HTR-8/SVneo (cell line): ENCODE data around the gene PAN2.
"Not testable (repeated sequence)": the region's sequence is repeated elsewhere in the genome, so short reads cannot be mapped to it uniquely, and the experiment has no call there.

Source experiments
- DNase-seq: peaks from one replicate; pipeline ENCODE4 v3.0.0; 2011; ENCODE audit warnings: low spot score, mixed read lengths; ENCODE audit not compliant: insufficient read length
- FAIRE-seq: peaks from 2 replicates; lab custom pipeline; 2011; peaks lifted over from hg19 to GRCh38; lab: Jason Lieb, UNC

PAN2 gene

GRCh38 chr12:56315622-56316473 lies 18.0 kb downstream of the PAN2 start, which contains the start of gene CNPY2:
Gene CNPY2, minus strand, starts transcription at chr12:56315988. Its CDS starts 771 bp downstream, at chr12:56315217.
- FAIRE-seq: peak; percentile 79

GRCh38 chr12:56315249-56315621 lies 18.6 kb downstream of the PAN2 start:
- FAIRE-seq: no peak
- no peak for DNase-seq

More at GRCh38 chr12:56315622-56316473, 18.0 kb downstream of the PAN2 start, which contains the start of gene CNPY2:
- DNase-seq: peak; percentile 98

GRCh38 chr12:56311003-56311402 lies 22.8 kb downstream of the PAN2 start:
- DNase-seq: no peak
- no peak for FAIRE-seq

- no peak for FAIRE-seq
Observed at GRCh38 chr12:56308714-56309113, 25.1 kb downstream of the PAN2 start.

GRCh38 chr12:56307221-56307965 lies 26.4 kb downstream of the PAN2 start:
- FAIRE-seq: no peak
- DNase-seq: no peak

More at GRCh38 chr12:56308714-56309113, 25.1 kb downstream of the PAN2 start:
- DNase-seq: no peak

GRCh38 chr12:56304872-56305590 lies 28.8 kb downstream of the PAN2 start:
- no peak for FAIRE-seq

GRCh38 chr12:56304276-56304675 lies 29.5 kb downstream of the PAN2 start:
- DNase-seq (no peak), FAIRE-seq (no peak)

More at GRCh38 chr12:56304872-56305590, 28.8 kb downstream of the PAN2 start:
- DNase-seq: no peak

- FAIRE-seq (no peak), DNase-seq (no peak)
Observed at GRCh38 chr12:56300644-56301464, 32.9 kb downstream of the PAN2 start.

- no peak for FAIRE-seq
- DNase-seq: peak; percentile 96
Observed at GRCh38 chr12:56299853-56300643, 33.8 kb downstream of the PAN2 start, which contains the start of gene CS. Gene CS, minus strand, starts transcription at chr12:56300330. Its CDS starts 129 bp downstream, at chr12:56300201.

GRCh38 chr12:56299308-56299852 lies 34.4 kb downstream of the PAN2 start:
- FAIRE-seq: no peak
- DNase-seq: no peak

- DNase-seq (no peak), FAIRE-seq (no peak)
Observed at GRCh38 chr12:56298828-56299227, 35.0 kb downstream of the PAN2 start.

- FAIRE-seq (no peak), DNase-seq (no peak)
Observed at GRCh38 chr12:56297400-56297799, 36.4 kb downstream of the PAN2 start.

GRCh38 chr12:56296295-56296694 lies 37.5 kb downstream of the PAN2 start:
- DNase-seq (no peak), FAIRE-seq (no peak)

- no peak for FAIRE-seq
Observed at GRCh38 chr12:56293795-56294194, 40.0 kb downstream of the PAN2 start.

GRCh38 chr12:56288705-56289387 lies 45.0 kb downstream of the PAN2 start:
- FAIRE-seq (no peak), DNase-seq (no peak)

More at GRCh38 chr12:56293795-56294194, 40.0 kb downstream of the PAN2 start:
- no peak for DNase-seq

GRCh38 chr12:56286044-56286830 lies 47.6 kb downstream of the PAN2 start:
- DNase-seq: no peak
- no peak for FAIRE-seq

GRCh38 chr12:56284263-56284662 lies 49.5 kb downstream of the PAN2 start:
- not testable (repeated sequence) for DNase-seq, FAIRE-seq
